K562 (cell line): ENCODE results near the gene STC2. TPM values are rescaled to one million over a fixed set of nuclear protein-coding genes. Genes with fewer than 3 reads are reported as not detected.

Experiments used
- CBX8 ChIP-seq: fragments of 200-600 bp; sonication (generic); IDR thresholded peaks from 2 replicates; pipeline ENCODE4 v1.6.1; 2012; ENCODE audit warnings: borderline replicate concordance, mixed run types, low read depth, mild to moderate bottlenecking, moderate library complexity, mixed read lengths, low read length, control low read depth, inconsistent platforms; ENCODE audit not compliant: poor library complexity, severe bottlenecking; ENCODE audit errors: extremely low read depth
- CEBPB ChIP-seq: fragments of 450-650 bp; IDR thresholded peaks from 2 replicates; pipeline ENCODE4 v1.6.1; 2016; ENCODE audit warnings: missing genetic modification characterization, missing compliant biosample characterization
- ESRRB ChIP-seq: fragments of 250-450 bp; sonication (Bioruptor Pico); IDR thresholded peaks from 2 replicates; pipeline ENCODE4 v1.5.0; 2020; ENCODE audit warnings: mild to moderate bottlenecking, moderate library complexity, borderline replicate concordance
- GABPB2 ChIP-seq: fragments of 250-450 bp; sonication (Bioruptor Pico); conservative IDR thresholded peaks from 2 replicates; pipeline ENCODE4 v1.5.1; 2021; ENCODE audit warnings: mild to moderate bottlenecking
- HOXB6 ChIP-seq: fragments of 250-450 bp; sonication (Bioruptor Pico); IDR thresholded peaks from 2 replicates; pipeline ENCODE4 v1.5.1; 2022; ENCODE audit warnings: mild to moderate bottlenecking, borderline replicate concordance
- MCM3 ChIP-seq: fragments of 450-650 bp; IDR thresholded peaks from 2 replicates; pipeline ENCODE4 v1.6.1; 2016
- NFXL1 ChIP-seq: fragments of 450-650 bp; formaldehyde crosslinking; IDR thresholded peaks from 2 replicates; pipeline ENCODE4 v1.4.0; 2021; ENCODE audit warnings: mild to moderate bottlenecking
- NR0B1 ChIP-seq: fragments of 450-650 bp; IDR thresholded peaks from one replicate; pipeline ENCODE4 v1.6.1; 2018; ENCODE audit warnings: mild to moderate bottlenecking, moderate library complexity; ENCODE audit not compliant: partially characterized antibody
- NR2F6 ChIP-seq: fragments of 450-650 bp; formaldehyde crosslinking; IDR thresholded peaks from 2 replicates; pipeline ENCODE4 v1.4.0; 2020; ENCODE audit warnings: mild to moderate bottlenecking
- POLR2AphosphoS5 ChIP-seq: IDR thresholded peaks from 2 replicates; pipeline ENCODE4 v1.6.1; 2011; ENCODE audit warnings: mild to moderate bottlenecking, low read depth, low read length, moderate library complexity; ENCODE audit not compliant: control insufficient read depth, insufficient read depth
- POU5F1 ChIP-seq: fragments of 150-350 bp; IDR thresholded peaks from 2 replicates; pipeline ENCODE4 v1.6.1; 2014; ENCODE audit warnings: borderline replicate concordance, low read length, low read depth, mild to moderate bottlenecking; ENCODE audit not compliant: partially characterized antibody
- PRMT5 ChIP-seq: sonication (generic); formaldehyde crosslinking; IDR thresholded peaks from 2 replicates; pipeline ENCODE4 v1.5.0; 2020; ENCODE audit warnings: missing genetic modification reagents
- SREBF1 ChIP-seq: fragments of 150-350 bp; IDR thresholded peaks from 2 replicates; pipeline ENCODE4 v1.6.1; 2014; ENCODE audit warnings: antibody characterized with exemption, low read depth, low read length, borderline replicate concordance
- SRF ChIP-seq, 2 experiments: fragments of 250-450, 450-650 bp in 1 of 2; sonication (Bioruptor Pico) in 1 of 2; sonication (generic) in 1 of 2; formaldehyde crosslinking; IDR thresholded peaks; 2 replicates each; pipeline versions ENCODE4 v1.5.0 to v1.5.1; 2020 to 2022; ENCODE audit warnings: mild to moderate bottlenecking in 1 of 2, missing genetic modification reagents in 1 of 2
- TAF9B ChIP-seq: fragments of 450-650 bp; IDR thresholded peaks from 2 replicates; pipeline ENCODE4 v1.6.1; 2018; ENCODE audit warnings: mild to moderate bottlenecking; ENCODE audit not compliant: partially characterized antibody
- TFE3 ChIP-seq: fragments of 450-650 bp; formaldehyde crosslinking; IDR thresholded peaks from 2 replicates; pipeline ENCODE4 v1.4.0; 2020; ENCODE audit warnings: mild to moderate bottlenecking, mixed read lengths
- ZBTB7A ChIP-seq: IDR thresholded peaks from 2 replicates; pipeline ENCODE4 v1.6.1; 2011; ENCODE audit warnings: low read depth, mild to moderate bottlenecking, low read length, moderate library complexity, borderline replicate concordance; ENCODE audit not compliant: control insufficient read depth
- ZNF695 ChIP-seq: fragments of 450-650 bp; formaldehyde crosslinking; IDR thresholded peaks from 2 replicates; pipeline ENCODE4 v1.4.0; 2020; ENCODE audit warnings: mild to moderate bottlenecking, moderate library complexity
- polyA plus RNA-seq, 8 experiments: library from polyadenylated mRNA; depleted of rRNA in 4 of 8; stranded (reverse) in 5 of 8; unstranded in 3 of 8; fragments of >200 nt; fragmentation: Nextera tagmentation in 2 of 8; fragmentation: Illumina TruSeq in 1 of 8; extraction: Ambion mirVana in 2 of 8; extraction: Trizol in 1 of 8; gene quantifications; 2 replicates each; pipeline versions ENCODE4 v1.2.1 to v1.2.3, GENCODE V29; 2011 to 2014; ENCODE audit warnings: inconsistent platforms in 1 of 8, missing spikeins in 1 of 8
- total RNA-seq, 7 experiments: library from RNA; depleted of rRNA in 6 of 7; stranded (reverse); fragments of >200 nt in 6 of 7; fragmentation: Illumina TruSeq in 2 of 7; extraction: Trizol in 2 of 7; gene quantifications; 2 replicates each; pipeline versions ENCODE4 v1.2.1 to v1.2.3, GENCODE V29; 2011 to 2021; ENCODE audit warnings: low replicate concordance in 1 of 7
- TF ChIP-seq, protein P1 (sequence below): fragments of 450-650 bp; IDR thresholded peaks from 2 replicates; pipeline ENCODE4 v1.6.1; 2016; ENCODE audit warnings: mild to moderate bottlenecking
- TF ChIP-seq, protein P2 (sequence below), 2 experiments: fragments of 450-650 bp in 1 of 2; sonication (generic) in 1 of 2; formaldehyde crosslinking; conservative IDR thresholded peaks; 2 replicates each; pipeline versions ENCODE4 v1.4.0 to v1.8.1; 2020 to 2022; ENCODE audit warnings: mild to moderate bottlenecking in 1 of 2, missing genetic modification reagents in 1 of 2

STC2 gene
- total and polyA plus RNA-seq, 9 of the 15 experiments (the other 6 are each of a cell fraction or from before 2014, with no cell fraction given): 0.62 to 31.7 (median 7.4) TPM

DNA sequence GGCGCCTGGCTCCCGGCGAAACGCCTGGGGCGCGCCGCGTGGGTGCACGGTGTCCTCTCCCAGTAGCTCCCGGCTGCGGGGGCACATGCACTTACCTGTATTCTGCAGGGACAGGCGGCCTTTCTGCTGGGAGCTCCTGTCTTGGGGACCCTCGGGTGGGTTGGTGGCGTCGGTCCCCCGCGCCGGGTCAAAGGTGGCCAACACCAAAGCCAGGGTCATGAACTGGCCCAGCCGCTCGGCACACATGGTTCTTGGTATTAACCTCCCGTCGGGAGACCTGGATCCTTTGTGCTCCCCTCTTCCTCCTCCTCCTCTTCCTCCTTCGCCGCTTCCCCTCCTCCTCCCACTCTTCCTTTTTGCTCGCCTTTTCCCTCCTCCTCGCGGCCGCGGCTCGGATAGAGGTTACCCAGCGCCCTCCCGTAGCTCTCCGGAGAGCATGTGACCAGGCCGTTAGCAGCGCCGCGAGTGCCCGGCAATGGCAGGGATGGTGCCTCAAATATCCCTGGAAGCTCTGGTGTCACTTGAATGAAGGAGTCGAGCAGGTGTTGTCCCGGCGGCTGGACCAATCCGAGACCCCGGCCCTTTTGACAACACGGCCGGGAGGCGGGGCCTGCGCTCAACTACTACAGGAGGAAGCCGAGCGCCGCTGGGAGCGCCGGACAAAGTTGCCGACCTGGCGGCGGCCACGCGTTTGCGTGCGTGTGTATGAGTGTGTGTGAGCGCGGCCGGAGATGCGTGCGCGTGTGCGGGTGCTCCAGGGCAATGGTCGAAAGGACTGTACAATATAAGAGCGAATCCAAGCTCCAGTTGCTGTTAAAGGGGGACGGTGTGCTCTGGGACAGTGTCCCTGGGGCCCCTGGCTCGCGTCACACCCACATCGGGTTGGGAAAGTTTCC, at the start of gene STC2 (continued):
- no peak for TF ChIP-seq NR0B1
- no peak for TF ChIP-seq SREBF1
- TF ChIP-seq, protein P1, sequence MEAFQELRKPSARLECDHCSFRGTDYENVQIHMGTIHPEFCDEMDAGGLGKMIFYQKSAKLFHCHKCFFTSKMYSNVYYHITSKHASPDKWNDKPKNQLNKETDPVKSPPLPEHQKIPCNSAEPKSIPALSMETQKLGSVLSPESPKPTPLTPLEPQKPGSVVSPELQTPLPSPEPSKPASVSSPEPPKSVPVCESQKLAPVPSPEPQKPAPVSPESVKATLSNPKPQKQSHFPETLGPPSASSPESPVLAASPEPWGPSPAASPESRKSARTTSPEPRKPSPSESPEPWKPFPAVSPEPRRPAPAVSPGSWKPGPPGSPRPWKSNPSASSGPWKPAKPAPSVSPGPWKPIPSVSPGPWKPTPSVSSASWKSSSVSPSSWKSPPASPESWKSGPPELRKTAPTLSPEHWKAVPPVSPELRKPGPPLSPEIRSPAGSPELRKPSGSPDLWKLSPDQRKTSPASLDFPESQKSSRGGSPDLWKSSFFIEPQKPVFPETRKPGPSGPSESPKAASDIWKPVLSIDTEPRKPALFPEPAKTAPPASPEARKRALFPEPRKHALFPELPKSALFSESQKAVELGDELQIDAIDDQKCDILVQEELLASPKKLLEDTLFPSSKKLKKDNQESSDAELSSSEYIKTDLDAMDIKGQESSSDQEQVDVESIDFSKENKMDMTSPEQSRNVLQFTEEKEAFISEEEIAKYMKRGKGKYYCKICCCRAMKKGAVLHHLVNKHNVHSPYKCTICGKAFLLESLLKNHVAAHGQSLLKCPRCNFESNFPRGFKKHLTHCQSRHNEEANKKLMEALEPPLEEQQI: no peak
- peak in 1 of 2 experiments; percentile 46; a peak in 1 of 4 replicates for TF ChIP-seq SRF (CRISPR knock-in tag; IDR thresholded peaks at IDR 0.05)
- TF ChIP-seq NR2F6 (CRISPR knock-in tag): no peak
- no peak for TF ChIP-seq CBX8
- TF ChIP-seq GABPB2 (CRISPR knock-in tag): no peak
- no peak for TF ChIP-seq NFXL1 (CRISPR knock-in tag)
- TF ChIP-seq TAF9B: no peak
- no peak; the same call in 1 of the 2 replicates for TF ChIP-seq CEBPB (tag)
- TF ChIP-seq HOXB6: no peak
- no peak for TF ChIP-seq POU5F1
- TF ChIP-seq PRMT5: no peak
- no peak for TF ChIP-seq TFE3 (CRISPR knock-in tag)
- TF ChIP-seq MCM3: no peak
- TF ChIP-seq POLR2AphosphoS5: no peak
- TF ChIP-seq ZBTB7A: peak; percentile 64
- TF ChIP-seq ESRRB: no peak
- TF ChIP-seq, protein P2, sequence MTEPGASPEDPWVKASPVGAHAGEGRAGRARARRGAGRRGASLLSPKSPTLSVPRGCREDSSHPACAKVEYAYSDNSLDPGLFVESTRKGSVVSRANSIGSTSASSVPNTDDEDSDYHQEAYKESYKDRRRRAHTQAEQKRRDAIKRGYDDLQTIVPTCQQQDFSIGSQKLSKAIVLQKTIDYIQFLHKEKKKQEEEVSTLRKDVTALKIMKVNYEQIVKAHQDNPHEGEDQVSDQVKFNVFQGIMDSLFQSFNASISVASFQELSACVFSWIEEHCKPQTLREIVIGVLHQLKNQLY (CRISPR knock-in tag; conservative IDR thresholded peaks at IDR 0.05): no peak
- no peak for TF ChIP-seq ZNF695 (CRISPR knock-in tag)
